Chondrocyte (in vitro differentiated cells): Measurements from ENCODE around the gene FAM120B. TPM values are rescaled to one million over a fixed set of nuclear protein-coding genes. Genes with fewer than 3 reads are reported as not detected.

ENCODE experiments used
- DNase-seq: peaks from one replicate; pipeline ENCODE4 v3.0.0; 2021; ENCODE audit warnings: mixed read lengths, low spot score
- H3K27ac Mint-ChIP-seq: one replicate; pipeline ENCODE4 v1.8.0; 2021; ENCODE audit warnings: mild to moderate bottlenecking, moderate library complexity, mixed read lengths; ENCODE audit not compliant: unreplicated experiment
- H3K27me3 Mint-ChIP-seq: 2 replicates; pipeline ENCODE4 v1.8.0; 2021; ENCODE audit warnings: low read depth, mixed read lengths
- H3K36me3 Mint-ChIP-seq: 2 replicates; pipeline ENCODE4 v1.8.0; 2021; ENCODE audit warnings: low read depth, mixed read lengths
- H3K4me1 Mint-ChIP-seq: 2 replicates; pipeline ENCODE4 v1.8.0; 2021; ENCODE audit warnings: low read depth, mild to moderate bottlenecking, mixed read lengths
- H3K4me3 Mint-ChIP-seq: one replicate; pipeline ENCODE4 v1.8.0; 2021; ENCODE audit warnings: mild to moderate bottlenecking, moderate library complexity, mixed read lengths; ENCODE audit not compliant: unreplicated experiment
- H3K9me3 Mint-ChIP-seq: 2 replicates; pipeline ENCODE4 v1.8.0; 2021; ENCODE audit warnings: low read depth, mixed read lengths
- CTCF ChIP-seq: fragments of 200-600 bp; sonication (generic); IDR thresholded peaks from 2 replicates; pipeline ENCODE4 v1.5.0; 2021; ENCODE audit warnings: antibody characterized with exemption, mild to moderate bottlenecking, moderate library complexity
- total RNA-seq: library from RNA; stranded (reverse); gene quantifications from 3 replicates; pipeline ENCODE4 v1.2.1, GENCODE V29; 2021

The FAM120B gene
- total RNA-seq, 1 donor from 2014 or later = 26.8 TPM

GRCh38 chr6:170435766-170436165, 129.2 kb downstream of the FAM120B start:
- Mint-ChIP-seq H3K36me3 (peaks cover 4% of the 10 kb centered on the region), H3K9me3 (peaks cover 4% of the 10 kb centered on the region), H3K27ac (no peak overlapping the region), H3K27me3 (no peaks in the 10 kb centered on the region), H3K4me1 (peaks cover 31% of the 10 kb centered on the region), H3K4me3 (no peak overlapping the region)
- peak; percentile 53 for DNase-seq
- no peak for TF ChIP-seq CTCF

- peaks cover 4% of the 10 kb centered on the region for H3K9me3 Mint-ChIP-seq
Measured at GRCh38 chr6:170436209-170436809, 129.8 kb downstream of the FAM120B start.

GRCh38 chr6:170437719-170438401, 131.3 kb downstream of the FAM120B start:
- H3K9me3 Mint-ChIP-seq = peaks cover 4% of the 10 kb centered on the region
- peak overlapping the region; percentile 52 for H3K4me3 Mint-ChIP-seq
- H3K4me1 Mint-ChIP-seq = peaks cover 40% of the 10 kb centered on the region
- no peaks in the 10 kb centered on the region for H3K27me3 Mint-ChIP-seq
- peak overlapping the region; percentile 90 for H3K27ac Mint-ChIP-seq
- no peak for TF ChIP-seq CTCF
- H3K36me3 Mint-ChIP-seq = peaks cover 4% of the 10 kb centered on the region
- peak; percentile 47 for DNase-seq

More at GRCh38 chr6:170436209-170436809, 129.8 kb downstream of the FAM120B start:
- no peak for TF ChIP-seq CTCF
- Mint-ChIP-seq H3K4me1 (peaks cover 36% of the 10 kb centered on the region), H3K4me3 (no peak overlapping the region), H3K27ac (no peak overlapping the region), H3K36me3 (peaks cover 4% of the 10 kb centered on the region), H3K27me3 (no peaks in the 10 kb centered on the region)
- no peak for DNase-seq

- H3K36me3 Mint-ChIP-seq = peaks cover 4% of the 10 kb centered on the region
- no peak for TF ChIP-seq CTCF
- peaks cover 4% of the 10 kb centered on the region for H3K9me3 Mint-ChIP-seq
- no peaks in the 10 kb centered on the region for H3K27me3 Mint-ChIP-seq
- H3K27ac Mint-ChIP-seq = peak overlapping the region; percentile 90
- peak overlapping the region; percentile 52 for H3K4me3 Mint-ChIP-seq
- peak; percentile 98 for DNase-seq
- peaks cover 40% of the 10 kb centered on the region for H3K4me1 Mint-ChIP-seq
Measured at GRCh38 chr6:170438402-170438753, 131.8 kb downstream of the FAM120B start.

- Mint-ChIP-seq H3K27ac (no peak overlapping the region), H3K27me3 (no peaks in the 10 kb centered on the region), H3K9me3 (peaks cover 4% of the 10 kb centered on the region), H3K36me3 (peaks cover 4% of the 10 kb centered on the region), H3K4me3 (no peak overlapping the region), H3K4me1 (peaks cover 40% of the 10 kb centered on the region)
- TF ChIP-seq CTCF = no peak
- no peak for DNase-seq
Measured at GRCh38 chr6:170438861-170439260, 132.3 kb downstream of the FAM120B start.
